HG03520 (cell line): ENCODE data around the gene SOCS2.
"Not testable (repeated sequence)": the region's sequence is repeated elsewhere in the genome, so short reads cannot be mapped to it uniquely, and the experiment has no call there.

Experiments used
- ATAC-seq: cut with Tn5 transposase; IDR thresholded peaks from one replicate; pipeline ENCODE4 v1.9.1; 2021; ENCODE audit warnings: mild to moderate bottlenecking, moderate library complexity; ENCODE audit not compliant: unreplicated experiment

SOCS2 gene

GRCh38 chr12:93592641-93593406 is 20.3 kb downstream of the SOCS2 start:
- no peak for ATAC-seq

GRCh38 chr12:93593843-93594242 is 21.4 kb downstream of the SOCS2 start:
- ATAC-seq, result no peak

DNA sequence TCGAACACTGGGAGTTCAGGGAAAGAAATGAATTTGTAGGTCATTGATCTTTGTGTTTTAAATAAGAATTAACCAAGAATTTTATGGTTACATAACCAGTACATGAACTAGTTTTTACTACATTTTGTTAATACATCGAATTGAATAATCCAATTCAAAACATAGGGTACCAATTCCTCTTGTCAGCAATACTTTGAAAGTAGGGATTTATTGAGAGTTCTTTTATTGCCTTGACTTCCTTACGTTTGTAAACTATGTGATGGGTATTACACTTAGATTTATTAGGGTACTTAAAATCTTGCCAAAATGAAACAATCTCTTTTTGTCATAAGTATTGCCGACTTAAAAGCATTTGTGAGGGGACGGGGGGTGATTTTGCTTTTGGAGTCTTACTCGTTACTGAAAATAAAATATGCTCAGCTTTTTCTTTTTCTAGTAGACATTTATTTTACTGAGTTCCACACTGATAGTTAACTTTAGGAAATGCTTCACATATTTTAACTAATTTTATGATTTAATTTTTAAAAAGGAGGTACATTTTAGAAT is 22.4 kb downstream of the SOCS2 start:
- no peak for ATAC-seq

DNA sequence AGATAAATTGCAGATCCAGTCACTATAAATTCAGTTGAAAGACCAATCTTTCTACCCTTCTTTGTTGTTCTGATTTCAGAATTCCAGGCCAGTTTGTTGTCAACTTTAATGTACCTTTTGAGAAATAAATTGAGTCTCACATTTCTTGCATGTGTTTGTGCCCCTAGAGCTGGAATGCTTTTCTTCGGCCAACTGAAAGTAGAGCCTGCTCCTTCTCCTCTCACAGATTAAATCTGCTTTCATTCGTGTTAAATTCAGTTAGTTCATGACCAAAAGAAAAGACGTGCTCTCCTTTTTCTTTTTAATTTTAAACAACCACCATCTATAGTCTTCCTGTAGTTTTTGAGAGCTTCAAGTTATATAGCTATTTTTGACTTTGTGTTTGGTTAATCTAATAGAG is 22.9 kb downstream of the SOCS2 start:
- ATAC-seq, result no peak

DNA sequence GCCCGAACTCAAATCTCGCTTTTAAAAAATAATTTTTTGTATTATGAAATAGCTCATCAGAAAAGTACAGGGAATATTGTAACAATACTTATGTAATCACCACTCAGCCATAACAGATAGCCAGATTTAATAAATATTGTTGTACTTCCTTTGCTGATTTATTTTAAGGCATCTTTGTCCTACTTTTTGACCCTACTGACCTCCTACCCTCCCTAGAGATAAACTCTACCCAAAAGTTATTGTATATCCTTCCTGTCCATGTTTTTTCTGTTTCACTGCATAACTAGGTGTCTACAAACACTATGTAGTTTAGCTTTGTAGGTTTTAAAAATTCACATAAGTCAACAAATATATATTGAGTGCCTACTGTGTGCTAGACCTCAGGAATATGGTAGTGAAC is 25.1 kb downstream of the SOCS2 start:
- no peak for ATAC-seq

GRCh38 chr12:93599192-93599591 is 26.7 kb downstream of the SOCS2 start:
- ATAC-seq, result no peak

DNA sequence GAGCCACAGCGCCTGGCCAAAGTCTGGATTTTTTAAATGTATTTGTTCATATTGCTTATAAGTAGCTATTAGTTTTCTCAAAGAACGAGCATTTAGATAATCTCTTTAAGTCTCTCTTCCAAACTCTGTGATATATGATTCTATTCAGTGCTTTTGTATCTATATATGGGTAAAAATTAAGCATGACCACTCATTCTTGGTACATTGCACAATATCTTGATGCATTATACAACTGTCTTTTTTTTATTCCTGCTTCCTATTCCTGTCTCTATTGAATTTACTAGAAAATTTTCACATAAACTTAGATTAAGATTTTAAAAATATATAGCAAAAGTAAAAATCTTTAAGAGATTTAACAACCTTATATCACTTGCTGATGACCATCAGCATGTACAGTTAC is 29.1 kb downstream of the SOCS2 start:
- no peak for ATAC-seq

DNA sequence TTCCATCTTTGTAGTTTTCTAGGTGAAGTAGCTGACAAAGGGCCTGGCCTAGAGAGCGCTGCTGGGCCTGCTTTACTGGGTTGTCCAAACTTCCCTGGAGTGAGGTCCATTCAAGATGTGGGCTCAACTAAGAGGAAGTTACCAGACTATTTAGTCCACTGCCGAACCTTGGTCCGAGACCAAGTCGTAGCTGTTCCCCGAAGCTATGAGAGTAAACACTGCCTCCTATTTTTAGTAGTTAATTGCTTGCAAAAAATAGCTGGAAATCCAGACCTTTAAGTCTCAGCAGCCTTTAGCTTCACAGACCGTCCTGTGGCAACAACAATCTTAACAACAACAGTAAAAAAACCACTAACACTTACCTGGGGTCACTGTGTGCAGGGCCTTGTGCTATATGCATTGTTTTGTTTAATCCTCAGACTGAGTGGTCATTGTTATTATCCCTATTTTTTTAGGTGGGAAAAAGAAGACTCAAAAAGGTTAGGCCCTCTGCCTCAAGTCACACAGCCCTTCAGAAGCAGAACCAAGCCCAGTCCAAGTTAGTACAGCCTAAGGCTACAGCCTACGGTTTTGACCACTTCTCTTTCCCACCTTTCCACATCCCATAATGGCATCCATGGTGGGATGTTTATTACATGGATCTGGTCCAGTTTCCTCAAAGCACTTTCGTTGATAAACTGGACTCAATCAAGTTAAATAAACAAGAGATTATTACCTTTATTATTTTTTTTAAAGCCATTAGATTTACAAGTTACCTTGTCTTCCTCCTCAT is 30.6 kb downstream of the SOCS2 start:
- ATAC-seq, result no peak

- ATAC-seq, result no peak
Observed at GRCh38 chr12:93603762-93604161, 31.3 kb downstream of the SOCS2 start.

DNA sequence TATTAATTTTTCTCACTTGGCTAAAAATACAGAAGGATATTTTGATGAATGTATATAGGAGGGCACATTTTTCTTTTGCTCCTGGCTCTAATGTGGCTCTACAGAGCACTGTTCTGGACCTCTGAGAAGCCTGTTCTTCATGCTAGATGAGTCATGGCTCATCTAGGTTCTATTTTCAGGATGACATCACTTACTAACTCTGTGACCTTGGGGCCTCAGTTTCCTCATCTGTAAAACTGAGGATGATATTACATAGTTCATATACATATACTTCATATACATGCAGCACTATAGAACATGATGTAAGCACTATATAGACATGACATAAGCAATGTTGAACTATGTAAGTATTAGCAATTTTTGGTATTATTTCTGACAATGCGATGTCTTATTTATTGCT is 35.8 kb downstream of the SOCS2 start:
- ATAC-seq, result no peak

DNA sequence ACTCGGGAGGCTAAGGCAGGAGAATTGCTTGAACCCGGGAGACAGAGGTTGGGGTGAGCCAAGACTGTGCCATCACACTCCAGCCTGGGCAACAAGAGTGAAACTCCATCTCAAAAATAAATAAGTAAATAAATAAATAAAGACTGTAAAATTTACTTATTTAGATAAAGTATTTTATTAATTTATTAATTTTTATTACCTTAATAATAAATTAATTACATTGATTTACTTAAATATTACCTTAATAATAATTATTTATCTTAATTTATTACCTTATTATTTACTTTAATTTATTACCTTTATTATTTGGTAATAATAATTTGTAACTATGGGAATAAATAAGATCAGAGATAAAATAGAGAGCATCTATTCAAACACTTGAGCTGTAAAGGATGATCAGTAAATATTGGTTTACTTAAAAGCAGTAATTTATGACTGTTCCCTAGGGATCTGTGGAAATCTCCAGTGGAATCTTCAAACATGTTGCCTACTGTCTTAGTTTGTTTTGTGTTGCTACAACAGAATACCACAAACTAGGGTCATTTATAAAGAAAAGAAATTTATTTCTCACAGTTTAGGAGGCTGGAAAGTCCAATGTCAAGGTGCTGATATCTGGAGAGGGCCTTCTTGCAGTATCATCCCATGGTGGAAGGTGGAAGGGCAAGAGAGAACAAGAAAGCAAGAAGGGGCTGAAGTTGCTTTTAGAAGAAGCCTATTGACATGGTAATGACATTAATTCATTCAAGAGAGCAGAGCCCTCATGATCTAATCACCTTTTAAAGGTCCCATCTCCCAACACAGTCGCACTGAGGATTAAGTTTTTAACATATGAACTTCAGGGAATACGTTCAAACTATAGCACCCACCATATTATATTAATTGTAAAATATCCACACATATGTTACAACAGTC is 37.1 kb downstream of the SOCS2 start:
- ATAC-seq, result no peak

DNA sequence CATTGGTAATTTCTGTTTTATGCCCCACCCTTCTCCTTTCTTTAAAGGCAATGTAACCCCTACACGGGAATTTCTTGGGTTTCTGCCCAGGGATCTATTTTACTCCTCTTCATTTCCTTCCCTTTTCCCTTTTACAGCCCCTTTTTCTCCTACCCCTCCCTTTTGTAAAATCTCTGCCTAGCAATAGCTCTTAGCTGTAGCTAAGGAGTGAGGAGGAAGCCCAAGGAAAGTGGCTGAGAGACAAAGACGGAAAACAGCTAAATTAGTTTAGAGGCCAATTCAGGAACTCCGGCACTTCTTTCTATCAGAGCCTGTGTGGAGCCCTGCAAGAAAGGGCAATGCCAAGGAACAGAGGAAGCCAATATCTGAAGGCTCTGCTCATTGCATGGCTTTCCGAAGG is 40.3 kb downstream of the SOCS2 start:
- no peak for ATAC-seq

DNA sequence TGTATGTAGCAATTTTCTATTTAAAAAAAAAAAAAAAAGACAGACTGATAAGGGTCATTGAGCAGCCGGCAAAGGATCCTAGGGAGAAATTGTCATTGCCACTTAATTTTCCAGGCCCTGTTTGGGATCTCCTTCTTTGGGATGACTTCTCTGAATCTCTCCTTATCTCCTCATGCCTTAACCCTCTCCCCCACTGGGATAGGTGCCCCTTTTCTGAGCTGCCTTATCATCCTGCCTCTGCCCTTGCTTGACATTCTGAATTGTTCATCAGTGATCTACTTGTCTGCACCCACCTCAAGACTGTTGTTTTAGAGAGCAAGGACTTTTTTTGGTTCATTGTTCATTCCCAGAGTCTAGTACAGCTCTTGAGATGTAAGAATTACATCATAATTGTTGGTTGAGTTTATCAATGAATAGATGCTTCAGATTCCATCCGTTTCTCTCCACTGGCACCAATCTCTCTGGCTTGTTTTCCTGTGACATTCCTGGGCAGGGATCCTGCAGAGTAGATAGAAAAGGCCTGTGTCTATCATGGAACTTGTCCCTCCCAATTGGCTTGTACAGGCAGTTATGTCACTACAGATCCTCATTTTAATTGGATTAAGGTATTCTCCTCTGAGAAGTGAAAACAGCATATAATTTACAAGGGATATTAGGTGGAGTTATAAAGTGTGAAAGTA is 42.6 kb downstream of the SOCS2 start:
- ATAC-seq, result no peak

- no peak for ATAC-seq
Observed at GRCh38 chr12:93616584-93617101, 44.2 kb downstream of the SOCS2 start.

- no peak for ATAC-seq
Observed at GRCh38 chr12:93618891-93619410, 46.5 kb downstream of the SOCS2 start.

DNA sequence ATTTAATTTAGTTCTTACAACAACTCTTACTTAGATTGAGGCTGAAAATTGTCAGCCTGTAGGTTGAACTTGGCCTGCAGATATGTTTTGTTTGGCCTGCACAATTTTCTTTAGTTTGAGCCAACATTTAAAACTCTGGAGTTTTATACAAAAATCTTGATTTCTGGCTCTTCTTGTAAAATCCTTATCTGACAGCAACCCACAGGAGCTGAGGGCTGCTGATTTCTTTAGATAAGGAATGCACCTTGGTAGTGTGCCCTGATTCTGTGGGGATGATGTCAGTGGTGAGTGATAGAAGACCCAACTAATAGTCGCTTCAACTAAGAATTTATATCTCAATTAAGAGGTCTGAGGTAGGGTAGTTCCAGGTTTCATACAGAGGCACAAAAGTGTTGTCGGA is 49.5 kb downstream of the SOCS2 start:
- ATAC-seq, result no peak

DNA sequence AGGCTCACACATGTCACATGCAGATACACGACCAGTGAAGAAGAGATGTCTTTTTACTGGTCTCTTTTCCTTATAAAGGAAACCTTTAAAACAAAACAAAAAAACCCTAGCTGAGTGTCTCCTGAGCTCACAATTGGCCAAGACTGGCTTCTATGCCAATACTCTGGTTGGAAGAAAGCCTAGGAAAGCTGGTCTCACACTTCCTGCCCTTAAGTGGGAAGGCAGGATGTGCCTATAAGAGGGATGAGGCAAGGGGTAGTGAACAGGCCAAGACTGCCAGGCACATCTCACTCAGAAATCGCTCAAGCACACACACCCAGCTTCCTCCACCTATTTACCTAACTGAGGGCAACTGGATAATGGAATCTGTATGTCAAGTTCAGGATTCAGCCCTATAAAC is 50.0 kb downstream of the SOCS2 start:
- no peak for ATAC-seq

DNA sequence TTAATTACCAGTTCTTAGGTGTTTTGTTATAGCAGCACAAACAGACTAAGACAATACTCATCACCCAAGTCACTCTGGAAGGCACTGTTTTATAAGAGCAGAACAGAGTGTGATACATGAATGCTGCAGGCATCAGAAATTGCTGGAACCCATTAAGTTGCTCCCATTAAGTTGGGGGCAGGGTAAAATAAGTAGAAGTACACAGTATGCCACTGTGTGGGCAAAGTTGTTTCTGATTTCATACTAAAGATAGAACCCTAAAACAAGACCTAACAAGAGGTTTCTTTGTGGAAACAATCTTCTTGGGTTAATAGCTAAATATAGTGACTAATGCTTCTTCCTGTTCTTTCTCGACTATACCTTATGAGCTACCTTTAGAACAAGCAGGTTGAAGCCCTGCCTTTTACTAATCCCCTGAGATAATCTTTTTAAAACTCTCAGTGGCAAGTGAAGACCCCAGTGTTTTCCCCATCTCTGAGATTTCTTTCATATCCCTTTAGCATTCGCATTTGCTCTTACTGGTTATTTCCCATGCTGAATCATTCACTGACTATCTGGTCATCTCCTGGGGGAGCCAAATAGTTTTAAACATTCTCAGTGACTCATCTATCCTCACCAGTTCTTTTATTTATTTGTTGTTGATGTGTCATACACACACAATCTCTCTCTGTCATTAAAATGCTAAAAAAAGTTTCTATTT is 52.3 kb downstream of the SOCS2 start:
- ATAC-seq, result peak; percentile 75

DNA sequence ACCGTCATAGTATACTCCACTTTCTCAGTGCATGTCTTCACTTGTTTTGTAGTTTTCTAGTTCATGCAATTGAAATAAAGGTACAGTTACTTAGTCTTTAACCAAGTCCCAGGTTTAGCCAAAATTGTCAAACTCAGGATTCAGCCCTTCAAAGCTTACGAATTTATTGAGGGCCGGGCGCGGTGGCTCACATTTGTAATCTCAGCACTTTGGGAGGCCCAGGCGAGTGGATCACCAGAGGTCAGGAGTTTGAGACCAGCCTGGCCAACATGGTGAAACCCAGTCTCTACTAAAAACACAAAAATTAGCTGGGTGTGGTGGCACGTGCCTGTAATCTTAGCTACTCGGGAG is 52.8 kb downstream of the SOCS2 start:
- not testable (repeated sequence) for ATAC-seq

- no peak for ATAC-seq
Observed at GRCh38 chr12:93626160-93626559, 53.7 kb downstream of the SOCS2 start.
